ENCODE measurements around the gene ROCK2.

Gene ROCK2

DNA sequence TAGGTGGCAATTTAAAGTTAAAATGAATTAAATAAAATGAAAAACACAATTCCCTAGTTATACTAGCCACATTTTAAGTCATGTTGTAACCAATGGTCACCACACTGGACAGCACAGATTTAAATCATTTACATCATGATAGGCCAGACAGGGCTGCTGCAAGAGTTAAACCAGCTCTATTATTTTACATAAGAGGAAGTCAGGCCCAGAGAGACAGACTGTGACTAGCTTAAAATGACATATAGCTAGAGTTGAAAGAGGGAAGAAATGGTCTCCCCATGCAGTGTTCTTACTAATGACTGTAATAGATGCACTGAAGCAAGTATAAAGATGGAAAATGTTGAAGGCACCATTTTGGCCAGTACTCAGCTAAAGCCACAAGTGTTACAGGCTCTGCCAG lies 119.5 kb downstream of the ROCK2 start:
- H3K4me3 ChIP-seq (ENCODE audit: insufficient read depth, low read depth, low read length): no peak overlapping the region
- no peaks in the 10 kb centered on the region for H3K36me3 ChIP-seq (ENCODE audit: control insufficient read depth, insufficient read depth, low read length)
- no peaks in the 10 kb centered on the region for H3K9me3 ChIP-seq (ENCODE audit: control insufficient read depth, low read length)
- H3K27me3 ChIP-seq (ENCODE audit: control insufficient read depth, insufficient read depth, low read length, poor library complexity, severe bottlenecking): no peaks in the 10 kb centered on the region
- H3K27ac ChIP-seq (ENCODE audit: insufficient read depth, low read depth, low read length, poor library complexity, severe bottlenecking): no peak overlapping the region
- H3K4me1 ChIP-seq (ENCODE audit: control insufficient read depth, insufficient read depth, low read length): no peaks in the 10 kb centered on the region

DNA sequence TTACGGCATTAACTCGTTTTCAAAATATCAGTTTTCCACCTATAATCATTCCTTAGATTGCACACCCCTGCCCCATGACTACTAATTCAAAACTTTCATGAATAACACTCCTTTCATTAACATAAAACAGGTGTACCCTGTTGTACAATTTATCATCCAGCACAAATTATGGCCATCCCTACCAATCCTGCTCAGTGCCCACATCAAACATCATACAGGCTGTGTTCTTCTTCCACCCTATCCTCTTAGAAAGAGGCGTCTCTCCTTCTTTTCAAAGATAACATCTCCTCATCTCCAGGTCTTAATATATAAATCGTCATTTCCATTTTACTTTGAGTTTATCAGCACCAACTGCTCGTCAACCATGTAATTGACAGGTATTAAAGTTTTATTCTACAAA lies 121.6 kb downstream of the ROCK2 start:
- 89 to 97% methylated on average over 4 of the region's 5 CpGs for WGBS, 2 experiments
- Histone ChIP-seq H3K36me3 (ENCODE audit: control insufficient read depth, insufficient read depth, low read length) (peaks cover 5% of the 10 kb centered on the region), H3K27ac (ENCODE audit: insufficient read depth, low read depth, low read length, poor library complexity, severe bottlenecking) (no peak overlapping the region), H3K4me1 (ENCODE audit: control insufficient read depth, insufficient read depth, low read length) (no peaks in the 10 kb centered on the region), H3K4me3 (ENCODE audit: insufficient read depth, low read depth, low read length) (no peak overlapping the region), H3K27me3 (ENCODE audit: control insufficient read depth, insufficient read depth, low read length, poor library complexity, severe bottlenecking) (no peaks in the 10 kb centered on the region), H3K9me3 (ENCODE audit: control insufficient read depth, low read length) (no peaks in the 10 kb centered on the region)

DNA sequence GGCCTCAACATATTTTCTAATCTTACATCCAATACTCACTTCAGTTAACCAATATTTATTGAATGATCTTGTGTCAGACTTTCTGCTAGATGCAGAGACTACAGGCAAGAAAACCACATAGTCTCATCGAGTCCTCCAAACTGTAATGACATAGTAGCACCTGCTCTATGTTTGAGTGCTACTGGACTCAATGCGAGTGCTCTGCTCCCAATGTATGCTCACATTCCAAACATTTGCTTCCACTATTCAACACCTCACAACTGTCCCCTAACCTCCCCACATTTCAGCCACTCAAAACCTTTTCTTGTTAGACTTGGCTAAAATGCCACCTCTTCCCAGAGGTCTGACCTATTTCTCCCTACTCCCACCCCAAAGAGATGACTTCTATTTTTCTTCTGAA lies 124.0 kb downstream of the ROCK2 start:
- no peak overlapping the region for H3K4me3 ChIP-seq (ENCODE audit: insufficient read depth, low read depth, low read length)
- H3K27me3 ChIP-seq (ENCODE audit: control insufficient read depth, insufficient read depth, low read length, poor library complexity, severe bottlenecking): no peaks in the 10 kb centered on the region
- whole genome bisulfite sequencing, 2 experiments: 94 to 98% methylated on average over 2 of the region's 2 CpGs
- H3K4me1 ChIP-seq (ENCODE audit: control insufficient read depth, insufficient read depth, low read length): no peaks in the 10 kb centered on the region
- peaks cover 7% of the 10 kb centered on the region for H3K36me3 ChIP-seq (ENCODE audit: control insufficient read depth, insufficient read depth, low read length)
- no peaks in the 10 kb centered on the region for H3K9me3 ChIP-seq (ENCODE audit: control insufficient read depth, low read length)
- H3K27ac ChIP-seq (ENCODE audit: insufficient read depth, low read depth, low read length, poor library complexity, severe bottlenecking): no peak overlapping the region

DNA sequence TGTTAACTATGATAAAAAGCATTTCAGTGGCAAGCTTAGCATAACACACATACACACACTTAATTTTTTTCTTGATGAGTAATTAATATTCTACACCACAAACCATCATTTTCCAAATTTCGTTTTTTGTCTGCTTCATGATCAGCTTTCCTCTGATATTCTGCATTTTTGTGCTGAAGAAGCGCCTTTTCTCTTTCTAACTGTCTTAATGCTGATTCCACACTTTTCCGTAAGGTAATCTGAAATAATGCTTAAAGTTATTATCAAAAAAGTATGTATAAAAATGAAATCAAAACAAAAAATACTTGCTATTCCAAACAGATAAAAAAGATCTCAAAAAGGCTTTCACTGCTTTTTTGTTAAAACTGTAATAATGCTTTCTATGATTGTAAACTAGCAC lies 129.0 kb downstream of the ROCK2 start:
- 93 to 97% methylated on average over 2 of the region's 3 CpGs for WGBS, 2 experiments
- H3K36me3 ChIP-seq (ENCODE audit: control insufficient read depth, insufficient read depth, low read length): peaks cover 18% of the 10 kb centered on the region
- H3K27me3 ChIP-seq (ENCODE audit: control insufficient read depth, insufficient read depth, low read length, poor library complexity, severe bottlenecking): no peaks in the 10 kb centered on the region
- no peaks in the 10 kb centered on the region for H3K4me1 ChIP-seq (ENCODE audit: control insufficient read depth, insufficient read depth, low read length)
- no peak overlapping the region for H3K27ac ChIP-seq (ENCODE audit: insufficient read depth, low read depth, low read length, poor library complexity, severe bottlenecking)
- no peak overlapping the region for H3K4me3 ChIP-seq (ENCODE audit: insufficient read depth, low read depth, low read length)
- no peaks in the 10 kb centered on the region for H3K9me3 ChIP-seq (ENCODE audit: control insufficient read depth, low read length)

DNA sequence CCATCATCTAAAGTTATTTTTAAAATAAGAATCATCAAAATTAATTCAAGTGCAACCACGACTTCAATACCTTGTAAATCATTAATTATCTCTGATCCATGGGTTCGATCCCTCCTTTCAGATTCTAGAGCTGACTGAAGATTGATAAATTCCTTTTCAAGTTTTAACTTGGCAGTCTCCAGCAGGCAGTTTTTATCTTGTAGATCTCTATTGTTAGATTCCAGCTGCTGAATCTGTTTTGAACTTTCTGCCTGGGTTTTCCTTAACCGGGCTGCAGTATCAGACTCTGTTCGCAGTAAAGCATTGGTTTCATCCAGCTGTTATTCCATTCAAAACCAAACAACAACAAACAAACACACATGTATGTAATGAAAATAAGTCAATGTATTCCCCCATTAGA lies 129.7 kb downstream of the ROCK2 start:
- Histone ChIP-seq H3K9me3 (ENCODE audit: control insufficient read depth, low read length) (no peaks in the 10 kb centered on the region), H3K27ac (ENCODE audit: insufficient read depth, low read depth, low read length, poor library complexity, severe bottlenecking) (no peak overlapping the region), H3K36me3 (ENCODE audit: control insufficient read depth, insufficient read depth, low read length) (peaks cover 21% of the 10 kb centered on the region), H3K4me1 (ENCODE audit: control insufficient read depth, insufficient read depth, low read length) (no peaks in the 10 kb centered on the region), H3K27me3 (ENCODE audit: control insufficient read depth, insufficient read depth, low read length, poor library complexity, severe bottlenecking) (no peaks in the 10 kb centered on the region), H3K4me3 (ENCODE audit: insufficient read depth, low read depth, low read length) (no peak overlapping the region)
- 85 to 93% methylated on average over 4 of the region's 4 CpGs for WGBS, 2 experiments

DNA sequence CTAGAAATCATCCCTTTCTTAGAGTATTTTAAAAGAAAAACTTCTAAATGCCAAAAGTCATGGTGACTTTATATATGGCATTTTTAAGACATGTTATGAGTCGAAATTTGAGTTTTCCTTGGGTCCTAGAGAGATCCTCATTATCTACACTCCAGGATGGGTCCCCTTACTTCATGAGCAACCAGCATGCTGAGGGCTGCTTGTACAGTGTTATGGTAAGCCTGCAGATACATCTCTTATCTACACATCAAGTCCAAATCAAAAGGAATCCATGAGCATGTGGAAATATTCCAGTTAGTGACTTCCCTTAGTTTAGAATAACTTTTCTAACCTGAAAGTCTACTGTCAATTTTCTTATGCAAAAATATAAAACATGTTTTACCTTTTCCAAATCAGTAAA lies 130.5 kb downstream of the ROCK2 start:
- H3K27me3 ChIP-seq (ENCODE audit: control insufficient read depth, insufficient read depth, low read length, poor library complexity, severe bottlenecking): no peaks in the 10 kb centered on the region
- peaks cover 16% of the 10 kb centered on the region for H3K36me3 ChIP-seq (ENCODE audit: control insufficient read depth, insufficient read depth, low read length)

DNA sequence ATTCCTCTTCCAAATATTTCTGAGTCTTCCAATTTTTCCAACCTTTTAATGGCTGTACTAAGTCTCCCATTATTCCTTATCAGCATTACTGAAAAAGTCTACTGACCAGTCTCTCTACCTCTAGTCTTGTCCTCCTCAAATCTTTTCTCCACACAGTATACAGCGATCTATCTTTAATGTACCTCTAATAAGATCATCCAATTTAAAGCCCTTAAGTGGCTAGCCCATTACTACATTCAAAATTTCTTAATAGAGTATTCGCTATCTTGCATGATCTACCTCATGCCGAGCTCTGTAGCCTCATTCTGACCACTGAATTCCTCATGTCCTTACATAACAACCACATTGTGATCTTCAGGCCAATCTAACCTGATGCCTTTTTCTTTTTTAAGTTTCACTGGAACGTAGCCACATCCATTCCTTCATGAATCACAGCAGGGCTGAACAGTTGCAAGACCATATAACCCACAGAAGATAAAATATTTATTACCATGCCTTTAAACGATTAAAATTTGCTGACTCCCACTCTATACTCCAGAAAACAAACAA lies 131.3 kb downstream of the ROCK2 start:
- Histone ChIP-seq H3K27ac (ENCODE audit: insufficient read depth, low read depth, low read length, poor library complexity, severe bottlenecking) (no peak overlapping the region), H3K9me3 (ENCODE audit: control insufficient read depth, low read length) (no peaks in the 10 kb centered on the region), H3K27me3 (ENCODE audit: control insufficient read depth, insufficient read depth, low read length, poor library complexity, severe bottlenecking) (no peaks in the 10 kb centered on the region), H3K4me3 (ENCODE audit: insufficient read depth, low read depth, low read length) (no peak overlapping the region), H3K36me3 (ENCODE audit: control insufficient read depth, insufficient read depth, low read length) (peaks cover 16% of the 10 kb centered on the region), H3K4me1 (ENCODE audit: control insufficient read depth, insufficient read depth, low read length) (no peaks in the 10 kb centered on the region)
- WGBS, 2 experiments: 91 to 93% methylated on average over 5 of the region's 5 CpGs

More for the DNA sequence above, 130.5 kb downstream of the ROCK2 start:
- Histone ChIP-seq H3K9me3 (ENCODE audit: control insufficient read depth, low read length) (no peaks in the 10 kb centered on the region), H3K27ac (ENCODE audit: insufficient read depth, low read depth, low read length, poor library complexity, severe bottlenecking) (no peak overlapping the region), H3K4me3 (ENCODE audit: insufficient read depth, low read depth, low read length) (no peak overlapping the region), H3K4me1 (ENCODE audit: control insufficient read depth, insufficient read depth, low read length) (no peaks in the 10 kb centered on the region)
- 88 to 100% methylated on average over 1 of the region's 1 CpG for WGBS, 2 experiments

DNA sequence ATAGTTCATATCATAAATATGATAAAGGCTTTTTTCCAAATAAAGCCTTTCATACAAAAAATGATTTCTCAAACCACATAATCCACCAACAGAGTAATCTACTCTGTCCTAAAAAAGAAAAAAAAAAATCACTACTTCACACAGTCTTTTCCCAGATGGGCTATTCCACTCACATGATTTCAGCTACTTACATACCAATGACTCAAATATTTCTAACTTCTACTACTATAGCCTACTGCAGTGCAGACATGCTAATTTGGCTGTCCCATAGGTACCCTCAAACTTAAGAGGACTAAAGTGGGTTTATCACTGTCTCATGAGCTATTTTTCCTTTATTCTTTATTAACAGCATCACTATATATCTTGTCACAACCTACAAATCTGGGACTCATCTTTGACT lies 131.8 kb downstream of the ROCK2 start:
- Histone ChIP-seq H3K4me1 (ENCODE audit: control insufficient read depth, insufficient read depth, low read length) (no peaks in the 10 kb centered on the region), H3K4me3 (ENCODE audit: insufficient read depth, low read depth, low read length) (no peak overlapping the region), H3K27me3 (ENCODE audit: control insufficient read depth, insufficient read depth, low read length, poor library complexity, severe bottlenecking) (no peaks in the 10 kb centered on the region), H3K9me3 (ENCODE audit: control insufficient read depth, low read length) (no peaks in the 10 kb centered on the region), H3K27ac (ENCODE audit: insufficient read depth, low read depth, low read length, poor library complexity, severe bottlenecking) (no peak overlapping the region), H3K36me3 (ENCODE audit: control insufficient read depth, insufficient read depth, low read length) (peaks cover 16% of the 10 kb centered on the region)

DNA sequence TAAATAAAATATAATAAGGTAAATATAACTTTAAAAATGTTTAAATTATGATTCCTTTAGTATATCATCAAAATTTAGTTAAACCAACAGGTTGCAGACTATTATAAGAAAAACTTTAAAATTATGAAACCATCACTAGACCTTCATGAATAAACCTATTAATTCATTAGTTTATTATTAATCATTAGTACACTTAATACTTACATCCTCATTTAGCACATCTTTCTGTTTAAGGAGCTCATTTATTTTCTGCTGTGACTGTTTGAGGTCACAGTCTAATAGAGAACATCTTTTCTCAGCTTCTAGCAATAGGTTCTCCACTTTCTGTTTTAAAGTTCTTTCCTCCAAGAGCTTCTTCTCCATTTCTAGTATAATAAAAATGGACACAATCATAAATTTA lies 136.4 kb downstream of the ROCK2 start:
- H3K27ac ChIP-seq (ENCODE audit: insufficient read depth, low read depth, low read length, poor library complexity, severe bottlenecking): no peak overlapping the region
- no peak overlapping the region for H3K4me3 ChIP-seq (ENCODE audit: insufficient read depth, low read depth, low read length)
- no peaks in the 10 kb centered on the region for H3K9me3 ChIP-seq (ENCODE audit: control insufficient read depth, low read length)
- no peaks in the 10 kb centered on the region for H3K4me1 ChIP-seq (ENCODE audit: control insufficient read depth, insufficient read depth, low read length)
- H3K27me3 ChIP-seq (ENCODE audit: control insufficient read depth, insufficient read depth, low read length, poor library complexity, severe bottlenecking): no peaks in the 10 kb centered on the region
- peaks cover 5% of the 10 kb centered on the region for H3K36me3 ChIP-seq (ENCODE audit: control insufficient read depth, insufficient read depth, low read length)

DNA sequence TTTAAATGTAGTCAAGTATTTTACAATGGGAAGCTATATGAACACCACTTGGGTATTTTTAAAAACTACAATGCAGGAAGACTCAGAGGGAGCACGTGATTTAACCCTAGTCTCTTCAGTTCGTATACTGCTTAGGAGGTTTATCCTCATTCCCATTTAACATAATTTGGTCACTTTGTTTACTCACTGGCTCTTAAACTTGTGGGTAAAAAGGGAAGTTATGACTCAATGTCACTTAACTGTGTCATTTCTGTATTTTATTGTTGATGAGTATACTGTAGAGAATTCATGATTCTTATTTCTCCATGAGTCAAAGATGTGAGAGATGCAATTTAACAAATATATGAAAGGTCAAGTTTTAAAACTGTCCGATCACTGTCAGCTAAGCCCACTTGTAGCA lies 141.0 kb downstream of the ROCK2 start:
- H3K27ac ChIP-seq (ENCODE audit: insufficient read depth, low read depth, low read length, poor library complexity, severe bottlenecking): no peak overlapping the region
- H3K4me1 ChIP-seq (ENCODE audit: control insufficient read depth, insufficient read depth, low read length): no peaks in the 10 kb centered on the region
- peaks cover 16% of the 10 kb centered on the region for H3K36me3 ChIP-seq (ENCODE audit: control insufficient read depth, insufficient read depth, low read length)
- no peak overlapping the region for H3K4me3 ChIP-seq (ENCODE audit: insufficient read depth, low read depth, low read length)
- 93% methylated on average over 2 to 3 of the region's 3 CpGs for WGBS, 2 experiments
- no peaks in the 10 kb centered on the region for H3K9me3 ChIP-seq (ENCODE audit: control insufficient read depth, low read length)
- H3K27me3 ChIP-seq (ENCODE audit: control insufficient read depth, insufficient read depth, low read length, poor library complexity, severe bottlenecking): no peaks in the 10 kb centered on the region

DNA sequence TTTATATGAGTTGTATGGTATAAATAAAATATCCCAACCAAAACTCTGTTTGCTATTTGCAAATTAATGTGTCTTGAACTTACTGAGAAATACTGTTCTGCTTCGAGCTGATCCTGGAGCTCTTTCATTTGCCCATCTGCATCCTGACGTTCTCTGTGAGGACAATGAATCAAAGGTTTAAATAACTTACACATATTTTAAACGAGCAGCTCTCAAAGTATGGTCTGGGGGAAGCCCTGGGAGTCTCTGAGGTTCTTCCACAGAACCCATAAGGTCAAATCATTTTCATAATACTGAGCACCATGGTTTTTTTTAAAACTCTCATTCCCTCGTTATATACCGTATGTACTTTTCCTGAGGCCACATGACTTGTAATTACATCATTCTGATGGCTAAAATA lies 142.5 kb downstream of the ROCK2 start:
- 93% methylated on average over 5 of the region's 5 CpGs for WGBS, 2 experiments
- Histone ChIP-seq H3K9me3 (ENCODE audit: control insufficient read depth, low read length) (no peaks in the 10 kb centered on the region), H3K27ac (ENCODE audit: insufficient read depth, low read depth, low read length, poor library complexity, severe bottlenecking) (no peak overlapping the region), H3K36me3 (ENCODE audit: control insufficient read depth, insufficient read depth, low read length) (peaks cover 25% of the 10 kb centered on the region), H3K27me3 (ENCODE audit: control insufficient read depth, insufficient read depth, low read length, poor library complexity, severe bottlenecking) (no peaks in the 10 kb centered on the region), H3K4me3 (ENCODE audit: insufficient read depth, low read depth, low read length) (no peak overlapping the region), H3K4me1 (ENCODE audit: control insufficient read depth, insufficient read depth, low read length) (no peaks in the 10 kb centered on the region)

Measured in ectodermal cell (in vitro differentiated cells).